ENCODE results near the gene CEP250.
"Not testable (repeated sequence)": the region's sequence is repeated elsewhere in the genome, so short reads cannot be mapped to it uniquely, and the experiment has no call there.

CEP250 gene

DNA sequence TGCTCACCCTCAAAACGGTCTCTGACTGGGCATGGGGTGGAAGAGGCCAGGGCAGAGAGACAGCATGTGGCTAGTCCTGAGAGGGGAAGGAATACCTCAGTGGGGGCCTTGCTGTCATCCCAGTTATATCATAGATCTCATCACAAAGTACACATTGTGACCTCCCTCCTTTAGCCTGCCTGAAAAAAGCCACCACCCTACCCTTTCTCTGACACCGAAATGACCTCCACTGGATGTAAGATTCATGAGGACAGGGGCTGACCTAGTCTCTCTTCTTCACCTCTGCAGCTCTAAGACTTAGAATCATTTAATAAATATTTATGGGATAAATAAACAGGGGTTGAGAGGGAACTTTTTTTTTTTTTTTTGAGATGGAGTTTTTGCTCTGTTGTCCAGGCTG lies 74.2 kb downstream of the CEP250 start, which contains the start of gene C20orf173:
Gene C20orf173 (minus strand): TSS at position 101 of the 400 bp plus-strand sequence. CDS start 279 bp downstream, outside the sequence.
- no peak for DNase-seq

DNA sequence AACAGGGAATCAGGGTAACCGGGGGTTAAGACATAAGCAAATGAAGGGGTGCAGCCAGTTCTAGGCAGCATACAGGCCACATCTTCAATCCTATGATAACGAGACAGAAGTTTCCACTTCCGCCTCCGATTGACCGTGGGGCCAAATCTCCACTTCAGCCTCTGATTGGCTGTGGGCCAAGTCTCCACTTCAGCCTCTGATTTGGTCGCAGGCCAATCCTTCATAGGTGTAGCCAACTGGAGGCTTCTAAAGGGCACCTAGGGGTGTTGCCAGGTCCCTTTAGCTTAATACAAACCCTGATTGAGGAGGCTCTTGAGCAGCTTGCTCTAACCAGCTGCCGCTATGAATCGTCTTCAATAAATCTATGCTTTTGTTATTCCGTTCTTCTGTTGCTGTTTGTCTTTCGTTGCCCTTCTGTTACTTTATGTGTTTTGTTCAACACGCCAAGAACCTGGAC lies 84.4 kb downstream of the CEP250 start:
- peak; percentile 83 to 96 for DNase-seq

DNA sequence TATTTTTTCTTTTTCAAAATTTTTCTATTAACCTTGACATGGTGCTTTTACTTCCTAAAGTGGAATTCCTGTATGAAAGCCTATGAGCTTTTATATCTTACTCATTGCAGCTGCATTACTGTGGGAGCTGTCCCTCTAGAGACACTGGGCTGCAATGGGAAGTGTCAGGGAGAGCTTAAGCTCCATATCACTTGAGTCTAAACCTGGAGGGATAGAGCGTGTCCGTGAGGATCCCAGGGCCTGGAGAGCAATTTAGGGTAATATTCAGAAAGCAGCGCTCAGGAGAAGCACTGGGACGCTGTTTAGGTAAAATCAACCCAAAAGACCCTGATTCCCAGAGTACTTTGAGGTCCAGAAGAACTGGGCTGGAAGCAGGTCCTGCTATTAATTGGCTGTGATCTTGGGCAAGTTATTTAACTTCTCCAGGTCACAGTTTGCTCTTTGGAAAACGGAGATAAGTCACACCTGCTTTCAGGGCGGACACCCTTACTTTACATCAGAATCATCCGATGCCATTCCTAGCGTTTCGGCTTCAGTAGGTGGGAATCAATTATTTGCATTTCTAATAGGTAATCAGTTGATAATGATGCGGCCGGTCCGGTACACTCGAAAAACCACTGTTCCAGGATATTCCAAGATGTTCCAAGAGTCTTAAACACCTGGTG lies 85.9 kb downstream of the CEP250 start:
- DNase-seq: no peak

DNA sequence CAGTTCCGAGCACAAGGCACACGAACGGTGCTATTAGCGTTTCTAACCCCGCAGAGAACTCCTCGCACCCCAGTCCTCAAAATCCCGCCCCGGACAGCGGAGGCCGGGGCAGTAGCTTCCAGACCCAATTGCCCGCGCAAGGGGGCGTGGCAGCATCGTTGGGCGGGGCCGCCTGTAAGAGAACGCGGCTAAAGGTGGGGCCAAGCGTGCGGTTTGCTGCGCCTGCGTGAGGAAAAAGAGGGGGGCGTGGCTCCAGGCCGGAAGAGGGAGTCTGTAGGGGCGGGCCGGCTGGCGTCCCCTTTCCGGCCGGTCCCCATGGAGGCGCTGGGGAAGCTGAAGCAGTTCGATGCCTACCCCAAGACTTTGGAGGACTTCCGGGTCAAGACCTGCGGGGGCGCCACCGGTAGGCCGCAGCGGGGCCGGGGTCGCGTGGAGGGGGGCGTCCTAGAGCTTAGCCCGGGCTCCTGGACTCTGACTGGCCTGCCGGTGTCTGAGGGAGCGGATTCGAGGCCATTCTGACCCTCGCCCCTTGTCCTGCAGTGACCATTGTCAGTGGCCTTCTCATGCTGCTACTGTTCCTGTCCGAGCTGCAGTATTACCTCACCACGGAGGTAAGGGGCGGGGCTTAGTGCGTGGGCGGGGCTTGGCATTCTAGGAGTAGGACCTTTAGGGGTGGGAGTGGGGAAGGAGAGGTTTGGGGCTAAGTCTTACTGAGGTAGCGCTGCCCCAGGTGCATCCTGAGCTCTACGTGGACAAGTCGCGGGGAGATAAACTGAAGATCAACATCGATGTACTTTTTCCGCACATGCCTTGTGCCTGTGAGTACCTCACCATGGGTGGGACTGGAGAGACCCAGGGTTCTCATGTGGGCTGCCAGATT lies 86.6 kb downstream of the CEP250 start, which contains the start of gene ERGIC3:
Gene ERGIC3 (plus strand): TSS at position 296 of the 880 bp plus-strand sequence. CDS start 20 bp downstream, at position 316.
- peak; percentile 89 to 96 for DNase-seq

DNA sequence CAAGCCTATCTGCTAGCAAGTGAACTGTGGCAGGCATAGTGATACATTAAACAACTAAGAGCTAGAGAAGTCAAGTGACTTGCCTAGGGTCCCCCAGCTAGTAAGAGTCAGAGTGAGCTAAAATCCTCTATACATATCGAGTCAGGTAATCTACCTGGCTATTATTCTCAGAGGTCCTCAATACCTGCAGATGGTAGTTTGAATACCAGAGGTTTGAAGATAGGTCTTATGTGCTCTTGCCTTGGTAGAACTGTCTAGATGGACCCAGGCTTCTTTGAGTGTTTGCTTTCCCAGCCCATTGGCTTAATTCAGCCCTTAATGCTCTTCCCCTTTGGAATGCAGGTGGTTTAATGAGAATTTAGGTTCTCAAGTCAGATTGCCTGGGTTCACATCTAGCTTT lies 87.6 kb downstream of the CEP250 start:
- DNase-seq: no peak

DNA sequence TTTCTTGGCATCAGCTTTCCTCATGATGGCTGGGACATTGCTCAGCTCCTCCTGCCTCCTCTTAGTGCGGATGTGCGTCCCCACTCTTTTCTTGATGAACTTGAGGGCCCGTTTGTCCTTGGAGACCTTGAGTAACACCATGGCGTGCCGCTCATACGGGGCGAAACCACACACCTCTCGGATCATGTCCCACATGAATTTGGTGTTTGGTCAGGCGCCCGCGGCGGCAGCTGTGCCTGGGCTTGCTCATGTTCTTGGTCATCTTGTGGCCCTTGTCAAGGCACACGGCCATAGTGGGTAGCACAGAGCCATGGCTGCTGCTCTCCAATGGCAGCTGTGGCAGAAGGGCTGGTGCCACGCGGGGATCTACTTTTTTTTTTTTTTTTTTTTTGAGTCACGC lies 89.0 kb downstream of the CEP250 start:
- no peak for DNase-seq

DNA sequence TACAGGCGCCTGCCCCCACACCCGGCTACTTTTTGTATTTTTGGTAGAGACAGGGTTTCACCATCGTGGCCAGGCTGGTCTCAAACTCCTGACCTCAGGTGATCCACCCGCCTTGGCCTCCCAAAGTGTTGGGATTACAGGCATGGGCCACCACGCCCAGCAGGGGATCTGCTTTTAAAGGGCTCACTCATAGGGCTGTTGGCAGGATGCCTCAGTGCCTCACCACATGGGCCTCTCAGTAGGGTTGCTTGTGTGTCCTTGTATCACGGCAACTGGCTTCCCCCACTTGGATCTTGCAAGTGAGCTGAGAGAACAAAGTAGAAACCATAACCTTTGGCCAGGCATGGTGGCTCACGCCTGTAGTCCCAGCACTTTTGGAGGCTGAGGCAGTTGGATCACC lies 89.5 kb downstream of the CEP250 start:
- DNase-seq: not testable (repeated sequence)

DNA sequence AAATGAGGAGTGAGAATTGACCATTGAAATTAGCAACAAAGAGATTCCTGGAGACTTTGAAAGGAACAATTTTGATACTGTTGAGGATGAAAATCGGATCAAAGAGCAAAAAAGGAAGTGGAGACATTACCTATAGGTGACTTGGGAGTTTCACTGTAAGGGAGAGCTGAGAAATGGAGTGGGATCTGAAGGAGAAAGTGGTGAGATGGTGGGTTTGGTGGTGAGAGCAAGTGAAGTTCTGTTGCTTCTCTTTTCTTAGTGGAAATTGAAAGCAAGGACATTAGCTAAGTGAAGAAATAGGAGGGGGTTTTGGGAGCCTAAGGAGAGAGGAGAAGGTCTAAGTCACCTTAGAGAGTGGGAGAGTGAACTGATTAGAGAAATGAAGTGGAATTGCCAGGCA lies 90.7 kb downstream of the CEP250 start:
- DNase-seq: no peak

DNA sequence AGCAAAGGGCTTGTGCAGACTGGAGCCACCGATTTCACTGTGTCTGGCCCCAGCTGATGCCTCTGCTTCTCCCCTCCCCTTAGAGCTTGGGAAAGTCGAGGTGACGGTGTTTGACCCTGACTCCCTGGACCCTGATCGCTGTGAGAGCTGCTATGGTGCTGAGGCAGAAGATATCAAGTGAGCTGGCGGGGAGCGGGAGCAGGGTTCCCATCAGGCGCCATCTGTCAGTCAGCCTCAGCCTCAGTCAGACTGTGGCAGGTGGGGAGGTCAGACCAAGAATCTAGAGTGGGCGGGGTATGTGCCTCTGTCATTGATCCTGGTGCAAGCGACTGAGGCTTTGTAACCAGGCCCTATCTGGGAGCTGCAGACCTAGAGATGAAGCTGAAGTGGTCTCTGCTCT lies 91.9 kb downstream of the CEP250 start:
- no peak for DNase-seq

DNA sequence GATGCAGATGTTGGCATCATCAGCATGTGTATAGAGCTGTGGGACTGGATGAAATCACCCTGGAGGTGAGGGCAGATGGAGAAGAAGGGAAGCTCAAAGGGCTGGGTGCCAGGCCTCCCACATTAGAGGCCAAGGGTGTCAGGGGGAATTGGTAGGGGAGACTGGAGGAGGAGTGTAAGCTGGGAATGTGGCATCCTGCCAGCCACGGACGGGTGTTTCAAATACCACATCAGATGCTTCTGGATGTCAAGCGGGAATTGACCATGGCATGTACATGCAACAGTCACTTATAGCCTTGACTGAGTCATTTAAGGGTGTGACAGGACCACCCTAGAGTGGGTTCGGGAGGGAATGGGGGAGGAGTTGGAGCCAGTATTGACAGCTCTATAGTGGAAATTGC lies 96.1 kb downstream of the CEP250 start:
- DNase-seq: no peak

DNA sequence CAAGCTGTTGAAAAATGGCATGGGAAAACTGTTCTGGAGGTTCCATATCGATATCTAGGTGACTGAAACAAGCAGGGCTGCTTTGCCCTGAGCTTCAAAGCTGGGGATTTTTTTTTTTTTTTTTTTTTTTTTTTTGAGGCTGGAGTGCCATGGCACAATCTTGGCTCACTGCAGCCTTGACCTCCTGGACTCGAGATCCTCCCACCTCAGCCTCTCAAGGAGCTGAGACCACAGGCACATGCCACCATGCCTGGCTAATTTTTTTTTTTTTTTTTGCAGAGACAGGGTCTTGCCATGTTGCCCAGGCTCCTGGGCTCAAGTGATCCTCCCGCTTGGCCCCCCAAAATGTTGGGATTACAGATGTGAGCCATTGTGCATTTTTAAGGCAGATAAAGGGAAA lies 97.5 kb downstream of the CEP250 start:
- DNase-seq: no peak

DNA sequence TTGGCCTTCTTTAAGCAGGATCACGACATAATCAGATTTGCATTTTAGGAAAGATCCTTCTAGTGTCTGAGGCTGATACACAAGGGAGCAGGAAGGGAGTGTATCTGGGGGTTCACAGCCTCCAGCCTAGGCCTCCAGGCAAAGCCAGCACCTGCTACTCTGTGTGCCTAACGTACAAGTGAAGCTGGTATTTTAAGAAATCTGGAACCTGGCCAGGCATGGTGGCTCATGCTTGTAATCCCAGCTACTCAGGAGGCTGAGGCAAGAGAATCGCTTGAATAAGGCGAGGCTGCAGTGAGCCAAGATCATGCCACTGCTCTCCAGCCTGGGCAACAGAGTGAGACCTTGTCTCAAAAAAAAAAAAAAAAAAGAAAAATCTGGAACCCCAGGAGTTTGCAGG lies 100.1 kb downstream of the CEP250 start:
- not testable (repeated sequence) for DNase-seq

DNA sequence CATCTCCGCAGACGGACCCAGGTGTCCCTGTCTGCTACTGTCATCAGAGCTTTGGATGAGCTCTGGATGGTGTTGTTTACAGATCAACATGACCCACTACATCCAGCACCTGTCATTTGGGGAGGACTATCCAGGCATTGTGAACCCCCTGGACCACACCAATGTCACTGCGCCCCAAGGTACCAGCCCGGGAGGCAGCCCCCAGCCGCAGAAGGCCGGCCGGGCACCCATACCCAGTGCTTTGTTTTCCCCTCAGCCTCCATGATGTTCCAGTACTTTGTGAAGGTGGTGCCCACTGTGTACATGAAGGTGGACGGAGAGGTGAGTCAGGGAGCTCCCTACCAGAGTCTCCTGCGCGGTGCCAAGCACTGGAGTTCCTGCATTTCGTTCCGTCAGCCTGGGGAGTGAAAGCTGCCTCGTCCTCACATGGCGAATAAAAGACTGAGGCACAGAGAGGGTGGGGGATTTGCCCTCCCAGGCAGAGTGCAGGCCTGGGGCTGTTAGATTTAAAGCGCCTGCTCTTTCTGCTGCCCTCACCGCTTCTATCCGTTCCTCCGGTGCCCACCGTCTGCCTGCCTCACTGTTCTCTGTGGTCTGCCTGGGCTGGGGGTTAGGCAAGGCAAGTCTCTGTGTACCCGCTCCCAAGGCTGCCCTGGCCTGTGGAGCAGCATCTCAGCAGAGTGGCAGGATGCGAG lies 100.7 kb downstream of the CEP250 start:
- no peak for DNase-seq

DNA sequence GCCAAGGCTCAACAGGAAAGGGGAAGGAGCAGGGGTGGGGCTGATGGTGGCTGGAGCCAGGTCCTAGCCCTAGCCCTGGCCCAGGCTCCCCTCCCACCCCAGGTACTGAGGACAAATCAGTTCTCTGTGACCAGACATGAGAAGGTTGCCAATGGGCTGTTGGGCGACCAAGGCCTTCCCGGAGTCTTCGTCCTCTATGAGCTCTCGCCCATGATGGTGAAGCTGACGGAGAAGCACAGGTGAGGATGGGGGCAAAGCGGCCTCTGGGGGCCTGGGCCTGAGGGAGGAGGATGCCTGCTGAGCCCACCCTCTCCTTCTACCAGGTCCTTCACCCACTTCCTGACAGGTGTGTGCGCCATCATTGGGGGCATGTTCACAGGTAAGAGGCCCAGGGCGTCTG lies 101.5 kb downstream of the CEP250 start:
- no peak for DNase-seq

DNA sequence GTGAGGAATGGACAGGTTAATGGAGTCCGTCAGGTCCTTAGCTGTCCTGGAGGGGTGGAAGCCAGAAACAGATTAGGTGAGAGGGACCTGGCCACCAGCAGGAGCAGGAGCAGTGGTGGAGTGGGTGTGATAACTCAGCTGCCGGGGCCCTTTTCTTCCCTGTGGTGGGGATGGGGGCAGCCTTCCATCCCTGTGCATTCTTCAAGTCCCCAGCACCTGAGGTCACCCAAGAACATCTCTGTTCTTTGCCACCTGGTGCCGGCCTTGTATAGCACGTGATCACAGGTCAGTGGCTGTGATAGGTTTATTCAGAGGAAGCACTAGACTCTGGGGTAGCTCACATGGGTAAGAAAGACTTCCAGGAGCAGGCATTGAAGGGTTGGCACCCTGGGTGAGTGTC lies 103.1 kb downstream of the CEP250 start:
- no peak for DNase-seq

DNA sequence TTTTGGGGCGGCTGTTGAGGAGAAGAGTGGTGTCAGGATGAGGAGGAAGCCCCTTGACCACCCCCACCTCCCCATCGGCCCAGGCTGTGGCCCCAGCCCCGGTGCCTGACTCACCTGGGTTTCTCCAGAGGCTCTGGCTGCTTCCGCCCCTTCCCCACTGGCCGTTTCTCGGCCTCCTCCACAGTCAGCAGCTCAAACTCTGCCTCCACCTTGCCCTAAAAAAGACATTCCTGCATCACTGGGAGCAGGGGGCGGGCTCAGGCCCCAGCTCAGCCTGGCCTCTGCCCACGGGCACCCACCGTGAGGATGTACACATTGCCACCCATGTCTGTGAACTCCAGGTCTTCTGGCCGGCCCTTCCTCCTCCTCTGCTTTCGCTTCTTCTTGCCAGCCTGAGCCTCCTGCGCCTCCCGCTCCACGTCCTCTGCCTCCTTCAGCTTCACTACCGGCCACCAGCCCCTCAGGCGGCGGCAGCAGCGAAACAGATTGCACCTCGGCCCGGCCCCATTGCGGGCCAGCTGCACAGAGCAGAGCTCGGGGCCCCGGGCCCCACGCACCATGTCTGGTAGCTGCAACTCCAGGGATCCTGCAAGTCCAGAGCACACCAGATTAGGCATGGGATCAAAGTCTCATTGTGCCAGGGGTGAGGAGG lies 103.8 kb downstream of the CEP250 start:
- no peak for DNase-seq

DNA sequence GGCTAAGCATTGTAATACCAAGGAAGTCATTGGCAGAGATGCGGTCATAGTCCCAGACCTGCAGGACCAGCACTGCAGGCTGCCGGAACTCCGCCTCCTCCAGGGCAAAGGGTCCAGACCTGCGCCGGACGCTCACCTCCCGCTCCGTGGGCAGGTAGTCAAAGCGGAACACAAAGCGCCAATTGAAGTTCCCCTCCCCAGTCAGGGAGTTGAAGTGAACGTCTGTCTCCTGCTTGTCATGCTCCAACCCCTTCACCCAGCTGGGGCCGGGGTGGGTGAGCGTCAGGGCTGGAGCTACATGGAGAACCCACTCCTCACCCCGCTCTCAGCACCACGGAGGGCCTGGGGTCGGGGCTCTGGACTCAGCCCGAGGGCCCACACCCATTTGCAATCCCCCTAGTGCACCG lies 104.7 kb downstream of the CEP250 start:
- no peak for DNase-seq

DNA sequence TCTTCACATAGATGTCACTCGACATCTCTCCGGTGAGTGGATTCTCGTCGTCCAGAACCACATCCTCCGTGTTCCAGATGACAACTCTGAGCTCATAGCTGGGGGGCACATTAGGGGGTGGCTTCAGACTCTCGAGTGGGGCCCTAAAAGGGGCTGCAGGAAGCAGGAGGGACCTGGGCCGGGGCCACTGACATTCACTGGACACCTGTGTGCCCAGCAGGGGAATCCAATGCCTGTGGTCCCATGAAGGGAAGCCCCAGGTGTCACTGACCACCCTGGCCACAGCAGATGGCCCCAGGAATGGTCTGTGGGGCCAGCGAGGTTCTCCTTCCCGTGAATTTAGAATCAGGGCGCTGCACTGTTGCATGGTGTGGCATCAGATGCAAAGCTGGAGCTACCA lies 105.1 kb downstream of the CEP250 start:
- no peak for DNase-seq

DNA sequence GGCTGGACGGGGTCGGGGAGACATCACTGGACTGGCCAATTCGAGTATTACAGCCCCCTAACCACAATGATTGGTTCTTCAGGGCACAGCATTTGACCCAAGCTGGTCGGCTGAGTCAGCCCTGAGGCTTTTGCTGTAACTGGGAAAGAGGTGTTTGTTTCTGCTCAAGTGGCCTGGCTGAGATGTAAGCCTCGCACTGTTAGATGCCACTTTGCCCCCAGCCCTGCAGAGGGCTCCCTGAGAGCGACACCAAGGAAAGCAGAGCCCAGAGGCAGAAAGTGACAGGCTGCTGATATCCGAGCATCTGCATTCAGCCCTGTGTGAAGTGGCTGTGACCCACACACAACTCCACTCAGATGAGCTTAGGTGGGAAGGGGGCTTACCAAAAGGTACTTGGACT lies 105.9 kb downstream of the CEP250 start:
- DNase-seq: peak in 1 of 2 experiments; percentile 21

DNA sequence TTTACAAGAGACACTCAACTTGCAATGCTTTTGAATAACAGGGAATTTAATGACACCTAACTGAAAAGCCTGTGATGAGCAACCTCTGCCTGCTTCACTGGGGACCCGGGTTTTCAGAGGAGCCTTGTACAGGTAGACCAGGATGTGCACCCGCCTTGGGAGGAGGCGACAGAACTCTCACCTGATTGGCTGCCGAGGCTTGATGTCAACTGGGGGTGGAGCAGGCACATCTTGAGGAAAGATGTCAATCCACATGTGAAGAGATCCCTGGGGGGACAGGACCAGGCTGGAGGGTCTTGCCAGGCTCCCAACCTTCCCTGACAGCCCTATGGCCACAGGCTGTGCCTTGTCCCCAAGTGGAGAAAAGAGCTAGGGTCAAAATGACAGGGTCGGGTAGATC lies 106.3 kb downstream of the CEP250 start:
- no peak for DNase-seq

DNA sequence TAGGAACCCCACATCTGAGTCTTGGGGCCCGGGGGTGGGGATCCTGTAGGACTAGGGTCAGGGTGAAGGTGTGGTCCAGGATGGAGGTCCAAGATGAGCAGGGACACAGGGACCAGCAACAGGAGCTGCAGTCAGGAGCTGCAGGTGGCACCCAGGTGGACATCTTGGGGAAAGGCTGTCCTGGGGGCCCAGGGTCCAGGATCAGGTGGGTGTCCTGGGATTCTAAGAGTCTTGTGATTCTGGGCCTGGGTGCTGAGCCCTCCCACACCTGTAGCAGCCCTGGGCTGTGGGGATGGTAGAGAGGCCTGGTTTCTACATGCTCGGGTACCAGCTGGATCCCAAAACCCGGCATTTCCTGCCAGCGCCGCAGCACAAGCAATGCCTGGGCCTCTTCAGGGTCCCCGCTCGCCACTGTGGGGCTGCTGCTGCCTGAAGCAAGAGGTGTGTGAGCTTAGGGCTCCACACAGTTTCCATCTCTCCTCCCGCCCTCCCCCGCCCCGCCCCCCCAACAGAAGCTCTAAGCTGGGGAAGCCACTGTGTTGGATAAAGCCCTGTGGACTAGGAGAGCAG lies 107.2 kb downstream of the CEP250 start:
- no peak for DNase-seq

DNA sequence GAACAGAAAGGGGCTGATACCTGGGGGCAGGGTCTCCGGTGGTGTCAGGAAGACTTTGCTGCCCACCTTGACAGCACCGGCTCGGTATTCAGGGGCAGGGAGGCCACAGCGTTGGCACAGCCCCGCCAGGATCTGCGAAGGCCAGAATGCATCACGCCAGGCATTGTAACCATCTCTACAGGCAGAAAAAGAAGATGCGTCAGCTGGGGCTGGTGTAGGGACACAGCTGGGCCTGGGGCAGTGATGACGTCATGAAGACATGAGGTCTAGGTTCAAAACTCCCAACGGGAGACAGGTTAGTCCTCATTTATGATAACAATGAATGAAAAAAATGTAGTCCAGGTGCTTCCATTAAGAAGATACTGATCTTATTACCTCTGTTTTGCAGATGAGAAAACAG lies 108.4 kb downstream of the CEP250 start:
- DNase-seq: no peak

DNA sequence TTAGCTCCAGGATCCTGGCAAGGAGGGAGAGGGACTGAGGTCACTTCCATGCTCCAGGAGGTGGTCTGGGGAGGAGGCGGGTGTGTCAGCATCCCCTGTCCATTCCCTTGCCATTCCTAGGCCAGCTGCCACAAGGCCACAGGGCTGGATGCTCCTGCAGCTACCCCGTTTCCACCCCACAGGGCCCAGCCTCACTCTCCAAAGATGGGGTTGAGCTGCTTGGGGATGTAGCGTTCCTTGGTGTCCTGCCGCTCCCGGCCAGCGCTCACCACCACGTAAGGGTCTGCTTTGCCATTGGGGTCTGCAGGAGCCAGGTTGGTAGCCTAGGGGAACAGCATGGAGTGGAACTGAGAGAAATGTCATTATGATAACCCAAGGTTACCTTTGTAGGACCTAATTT lies 109.5 kb downstream of the CEP250 start:
- DNase-seq: no peak
